ENCODE data around the gene APCDD1L. TPM values are rescaled to one million over a fixed set of nuclear protein-coding genes. Genes with fewer than 3 reads are reported as not detected.

APCDD1L gene
- total RNA-seq, 1 donor from 2014 or later, result not detected

DNA sequence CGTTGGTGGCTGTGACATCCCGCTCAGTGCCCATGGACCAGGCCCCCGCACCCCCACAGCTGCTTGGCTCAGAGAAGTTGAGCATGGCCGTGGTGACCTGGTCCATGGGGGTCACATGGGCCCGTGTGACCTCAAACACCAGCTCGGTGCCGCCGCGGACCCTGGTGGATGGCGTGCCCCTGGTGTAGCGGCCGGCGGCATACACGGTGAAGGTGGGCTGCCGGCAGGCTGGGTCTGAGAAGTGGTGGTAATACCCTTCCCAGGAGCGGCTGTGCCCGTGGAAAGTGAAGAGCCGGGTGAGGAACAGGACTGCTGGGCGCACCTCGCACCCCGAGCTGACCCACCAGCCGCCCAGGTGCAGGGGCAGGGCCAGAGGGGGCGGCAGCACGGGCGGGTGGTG is 54.1 kb downstream of the APCDD1L start:
- peaks cover 7% of the 10 kb centered on the region for H3K9me3 Mint-ChIP-seq (ENCODE audit: unreplicated experiment)
- no peak for DNase-seq
- no peak overlapping the region for H3K27ac Mint-ChIP-seq (ENCODE audit: unreplicated experiment)
- peaks cover 43% of the 10 kb centered on the region for H3K4me1 Mint-ChIP-seq (ENCODE audit: low read depth, unreplicated experiment)
- H3K36me3 Mint-ChIP-seq (ENCODE audit: unreplicated experiment), result peaks cover 5% of the 10 kb centered on the region
- H3K27me3 Mint-ChIP-seq (ENCODE audit: unreplicated experiment), result peaks cover 2% of the 10 kb centered on the region
- no peak for TF ChIP-seq CTCF (IDR thresholded peaks at IDR 0.05; ENCODE audit: partially characterized antibody, unreplicated experiment)
- no peak overlapping the region for H3K4me3 Mint-ChIP-seq (ENCODE audit: unreplicated experiment)

DNA sequence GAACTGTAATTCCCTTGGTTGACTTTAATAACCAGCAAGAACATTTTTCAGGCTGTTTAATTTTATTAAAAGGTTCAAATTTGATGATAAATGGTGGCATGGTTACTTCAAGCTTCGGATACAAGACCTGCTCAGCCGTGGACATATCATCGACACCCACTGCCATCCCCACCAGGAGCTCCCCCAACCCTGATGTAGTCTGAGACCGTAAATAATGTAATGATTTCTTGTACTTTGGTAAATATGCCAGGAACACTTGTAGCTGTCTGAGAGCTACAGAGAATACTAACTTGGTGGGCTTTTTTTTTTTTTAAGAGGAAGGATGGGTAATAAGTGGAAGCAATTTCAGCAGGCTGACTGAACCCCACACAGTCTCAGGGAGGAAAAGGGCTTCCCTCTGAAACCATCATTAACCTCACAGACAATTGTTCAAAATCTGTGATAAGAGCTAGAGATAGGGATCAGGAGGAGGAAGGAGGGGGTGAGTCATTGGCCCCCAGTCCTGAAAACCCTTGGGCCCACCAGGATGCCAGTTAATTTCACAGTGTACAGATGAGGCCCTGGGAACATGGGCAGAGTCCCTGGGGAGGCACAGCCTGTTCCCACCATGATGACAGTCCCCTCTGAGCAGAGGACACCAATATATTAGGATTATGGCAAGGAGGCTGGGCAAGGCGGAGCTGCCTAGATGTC is 56.0 kb downstream of the APCDD1L start:
- H3K9me3 Mint-ChIP-seq (ENCODE audit: unreplicated experiment), result peaks cover 8% of the 10 kb centered on the region
- TF ChIP-seq CTCF (IDR thresholded peaks at IDR 0.05; ENCODE audit: partially characterized antibody, unreplicated experiment), result no peak
- H3K27ac Mint-ChIP-seq (ENCODE audit: unreplicated experiment), result no peak overlapping the region
- H3K36me3 Mint-ChIP-seq (ENCODE audit: unreplicated experiment), result peaks cover 13% of the 10 kb centered on the region
- peaks cover 2% of the 10 kb centered on the region for H3K27me3 Mint-ChIP-seq (ENCODE audit: unreplicated experiment)
- peaks cover 31% of the 10 kb centered on the region for H3K4me1 Mint-ChIP-seq (ENCODE audit: low read depth, unreplicated experiment)
- H3K4me3 Mint-ChIP-seq (ENCODE audit: unreplicated experiment), result no peak overlapping the region
- DNase-seq, result no peak

DNA sequence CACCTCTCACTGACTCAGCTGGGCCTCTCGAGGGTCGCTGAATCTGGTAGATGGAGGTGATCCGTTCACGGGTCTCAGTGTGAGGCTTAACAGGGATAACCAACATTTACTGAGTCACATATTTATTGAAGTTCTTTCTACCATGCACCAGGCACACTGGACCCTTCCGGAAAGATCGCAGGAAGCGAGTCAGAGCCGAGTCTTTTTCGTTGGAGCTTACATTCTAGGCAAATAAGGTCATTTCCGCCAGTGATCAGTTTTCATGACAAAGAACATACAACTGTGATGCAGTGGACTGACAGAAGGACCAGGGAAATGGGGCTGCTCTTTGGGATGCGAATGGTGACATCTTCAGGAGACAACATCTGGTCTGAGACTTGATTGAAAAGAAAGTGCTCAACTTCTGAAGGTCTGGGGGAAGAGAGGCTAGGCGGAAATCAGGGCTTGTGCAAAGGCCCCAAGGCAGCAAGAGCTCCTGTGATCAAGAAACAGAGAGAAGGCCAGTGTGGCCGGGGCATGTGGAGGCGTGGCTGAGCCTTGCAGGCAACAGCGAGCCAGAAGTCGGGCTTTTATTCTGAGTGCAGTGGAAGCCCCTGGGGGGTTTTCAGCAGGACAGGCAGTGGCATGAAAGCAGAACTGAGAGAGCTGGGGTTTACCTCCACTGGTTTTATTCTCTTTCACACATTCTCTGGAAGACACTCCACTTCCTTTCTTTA is 56.7 kb downstream of the APCDD1L start:
- Mint-ChIP-seq H3K27me3 (ENCODE audit: unreplicated experiment) (peaks cover 2% of the 10 kb centered on the region), H3K36me3 (ENCODE audit: unreplicated experiment) (peaks cover 15% of the 10 kb centered on the region)

DNA sequence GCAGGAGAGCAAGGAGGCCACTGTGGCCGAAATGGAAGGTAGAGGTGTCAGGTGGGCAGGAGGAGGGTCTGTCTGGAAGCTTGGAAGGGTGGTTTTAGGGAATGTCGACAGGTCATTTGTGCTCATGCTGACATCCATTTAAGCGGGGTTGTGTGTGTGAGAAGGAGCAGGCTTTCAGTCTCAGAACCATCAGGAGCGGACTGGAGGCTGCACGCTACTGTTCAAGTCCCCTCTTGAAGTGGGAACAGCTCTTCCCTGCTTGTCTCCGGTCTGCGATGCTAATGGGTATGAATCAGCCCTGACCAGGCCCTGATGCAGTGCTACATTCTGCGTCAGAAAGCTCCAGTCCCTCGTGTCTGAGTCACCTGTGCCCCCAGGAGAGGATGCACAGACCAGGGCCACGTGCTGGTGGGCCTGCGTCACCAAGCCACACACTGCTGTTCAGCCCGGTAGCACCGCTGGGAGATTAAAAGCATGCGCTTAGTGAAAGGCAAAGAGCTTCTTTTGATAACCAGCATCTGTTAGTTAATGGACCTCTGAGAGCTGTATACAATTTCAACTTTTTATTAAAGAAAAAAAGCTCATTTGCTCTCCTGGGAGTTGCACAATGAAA is 58.0 kb downstream of the APCDD1L start:
- no peak for TF ChIP-seq CTCF (IDR thresholded peaks at IDR 0.05; ENCODE audit: partially characterized antibody, unreplicated experiment)
- peaks cover 15% of the 10 kb centered on the region for H3K36me3 Mint-ChIP-seq (ENCODE audit: unreplicated experiment)
- peak overlapping the region; percentile 54 for H3K27ac Mint-ChIP-seq (ENCODE audit: unreplicated experiment)
- DNase-seq, result no peak
- peaks cover 42% of the 10 kb centered on the region for H3K4me1 Mint-ChIP-seq (ENCODE audit: low read depth, unreplicated experiment)
- no peak overlapping the region for H3K4me3 Mint-ChIP-seq (ENCODE audit: unreplicated experiment)
- peaks cover 8% of the 10 kb centered on the region for H3K9me3 Mint-ChIP-seq (ENCODE audit: unreplicated experiment)
- H3K27me3 Mint-ChIP-seq (ENCODE audit: unreplicated experiment), result peaks cover 2% of the 10 kb centered on the region

More for the DNA sequence above, 56.7 kb downstream of the APCDD1L start:
- H3K4me1 Mint-ChIP-seq (ENCODE audit: low read depth, unreplicated experiment), result peaks cover 30% of the 10 kb centered on the region
- H3K27ac Mint-ChIP-seq (ENCODE audit: unreplicated experiment), result no peak overlapping the region
- peak; percentile 71 for DNase-seq
- no peak overlapping the region for H3K4me3 Mint-ChIP-seq (ENCODE audit: unreplicated experiment)
- no peak for TF ChIP-seq CTCF (IDR thresholded peaks at IDR 0.05; ENCODE audit: partially characterized antibody, unreplicated experiment)
- peaks cover 8% of the 10 kb centered on the region for H3K9me3 Mint-ChIP-seq (ENCODE audit: unreplicated experiment)
